K562 (cell line): Measurements from ENCODE around the gene ATP8A1.
A peak's percentile ranks its signal among the peaks of the same experiment; 100 is the strongest.

ENCODE experiments used
- HDAC2 ChIP-seq: fragments of 450-650 bp; IDR thresholded peaks from 2 replicates; pipeline ENCODE4 v1.6.1; 2016; ENCODE audit warnings: mild to moderate bottlenecking
- MAX ChIP-seq: sonication (generic); formaldehyde crosslinking; IDR thresholded peaks from 2 replicates; pipeline ENCODE4 v1.9.0; 2022; ENCODE audit warnings: mild to moderate bottlenecking, missing genetic modification reagents
- MXI1 ChIP-seq: IDR thresholded peaks from 2 replicates; pipeline ENCODE4 v1.6.1; 2011; ENCODE audit warnings: low read depth, mild to moderate bottlenecking, improper control_type of control experiment, low read length
- POLR2AphosphoS5 ChIP-seq: IDR thresholded peaks from 2 replicates; pipeline ENCODE4 v1.6.1; 2011; ENCODE audit warnings: mild to moderate bottlenecking, low read depth, low read length, moderate library complexity; ENCODE audit not compliant: control insufficient read depth, insufficient read depth
- POLR3G ChIP-seq: IDR thresholded peaks from 2 replicates; pipeline ENCODE4 v1.6.1; 2011; ENCODE audit not compliant: insufficient read length, insufficient replicate concordance; ENCODE audit errors: extremely low read depth
- RBM15 ChIP-seq: fragments of 200-400 bp; formaldehyde crosslinking; IDR thresholded peaks from 2 replicates; pipeline ENCODE4 v1.6.1; 2018; ENCODE audit warnings: mild to moderate bottlenecking, low read length, moderate library complexity; ENCODE audit not compliant: insufficient read depth
- UBTF ChIP-seq, 2 experiments: IDR thresholded peaks; 2 replicates each; pipeline ENCODE4 v1.6.1; 2012; ENCODE audit warnings: improper control_type of control experiment in 2 of 2, low read depth in 2 of 2, low read length in 2 of 2, borderline replicate concordance in 1 of 2
- ZNF121 ChIP-seq: sonication (generic); formaldehyde crosslinking; conservative IDR thresholded peaks from 2 replicates; pipeline ENCODE4 v1.8.0; 2022; ENCODE audit warnings: missing genetic modification reagents
- TF ChIP-seq, protein P1 (sequence below), 3 experiments: IDR thresholded peaks in 2 of 3; conservative IDR thresholded peaks in 1 of 3; 2 replicates each; pipeline ENCODE4 v1.5.1; 2011 to 2012; ENCODE audit warnings: low read length in 3 of 3, mild to moderate bottlenecking in 3 of 3, control low read depth in 2 of 3, improper control_type of control experiment in 1 of 3, inconsistent platforms in 1 of 3, low read depth in 1 of 3, mixed read lengths in 1 of 3, moderate library complexity in 1 of 3; ENCODE audit not compliant: insufficient read depth in 2 of 3

DNA sequence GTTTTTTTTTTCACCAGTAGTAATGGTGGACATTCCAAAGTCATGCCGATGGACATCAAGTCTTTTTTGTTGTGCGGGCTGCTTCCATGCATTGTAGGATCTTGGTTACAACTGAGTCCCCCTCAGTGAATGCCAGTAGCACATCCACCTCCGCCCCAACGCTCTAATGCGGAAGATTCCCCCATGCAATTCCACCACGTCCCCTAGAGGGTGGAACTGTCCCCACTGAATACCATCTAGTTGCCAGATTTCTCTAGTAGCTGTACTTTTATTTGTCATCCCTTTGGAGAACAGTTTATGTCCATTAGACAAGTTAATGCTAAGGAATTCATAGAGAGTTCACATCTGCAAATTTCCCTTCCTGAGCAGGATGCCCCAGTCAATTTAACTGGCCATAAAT is 252.9 kb downstream of the ATP8A1 start:
- TF ChIP-seq POLR2AphosphoS5 (no peak), MAX (CRISPR knock-in tag) (no peak), HDAC2 (no peak), MXI1 (no peak), RBM15 (no peak), POLR3G (no peak), UBTF (IDR thresholded peaks at IDR 0.05; ENCODE audit: borderline replicate concordance in 1 of 2, low read depth in 2 of 2, low read length in 2 of 2) (no peak), ZNF121 (CRISPR knock-in tag) (no peak)
- TF ChIP-seq, protein P1, sequence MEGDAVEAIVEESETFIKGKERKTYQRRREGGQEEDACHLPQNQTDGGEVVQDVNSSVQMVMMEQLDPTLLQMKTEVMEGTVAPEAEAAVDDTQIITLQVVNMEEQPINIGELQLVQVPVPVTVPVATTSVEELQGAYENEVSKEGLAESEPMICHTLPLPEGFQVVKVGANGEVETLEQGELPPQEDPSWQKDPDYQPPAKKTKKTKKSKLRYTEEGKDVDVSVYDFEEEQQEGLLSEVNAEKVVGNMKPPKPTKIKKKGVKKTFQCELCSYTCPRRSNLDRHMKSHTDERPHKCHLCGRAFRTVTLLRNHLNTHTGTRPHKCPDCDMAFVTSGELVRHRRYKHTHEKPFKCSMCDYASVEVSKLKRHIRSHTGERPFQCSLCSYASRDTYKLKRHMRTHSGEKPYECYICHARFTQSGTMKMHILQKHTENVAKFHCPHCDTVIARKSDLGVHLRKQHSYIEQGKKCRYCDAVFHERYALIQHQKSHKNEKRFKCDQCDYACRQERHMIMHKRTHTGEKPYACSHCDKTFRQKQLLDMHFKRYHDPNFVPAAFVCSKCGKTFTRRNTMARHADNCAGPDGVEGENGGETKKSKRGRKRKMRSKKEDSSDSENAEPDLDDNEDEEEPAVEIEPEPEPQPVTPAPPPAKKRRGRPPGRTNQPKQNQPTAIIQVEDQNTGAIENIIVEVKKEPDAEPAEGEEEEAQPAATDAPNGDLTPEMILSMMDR (IDR thresholded peaks at IDR 0.05 in 2 of 3, conservative IDR thresholded peaks at IDR 0.05 in 1 of 3; ENCODE audit: insufficient read depth in 2 of 3, low read depth in 1 of 3, low read length in 3 of 3) = 0 out of 6 replicates have a peak, but pooled peaks of 1 of the 3 experiments have one; percentile 31
